ENCODE data around the gene SRR. TPM values are rescaled to one million over a fixed set of nuclear protein-coding genes. Genes with fewer than 3 reads are reported as not detected.

Gene SRR
- total and polyA plus RNA-seq, 10 of the 15 experiments (the other 5 are each of a cell fraction or from before 2014, with no cell fraction given): 11.7 to 33.9 (median 20.2) TPM

DNA sequence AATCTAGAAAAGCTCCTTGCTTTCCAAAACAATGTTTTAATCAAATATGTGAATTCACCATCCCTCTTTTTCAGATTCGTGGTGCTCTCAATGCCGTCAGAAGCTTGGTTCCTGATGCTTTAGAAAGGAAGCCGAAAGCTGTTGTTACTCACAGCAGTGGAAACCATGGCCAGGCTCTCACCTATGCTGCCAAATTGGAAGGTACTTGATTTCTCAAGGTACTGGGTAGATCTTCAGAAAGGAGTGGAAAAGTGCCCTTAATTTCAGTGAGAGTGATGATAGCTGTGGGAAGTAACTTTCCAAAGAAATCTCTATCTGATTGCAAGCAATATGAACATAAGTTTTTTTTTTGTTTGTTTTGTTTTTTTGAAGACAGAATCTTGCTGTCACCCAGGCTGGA, 14.0 kb downstream of the SRR start (continued):
- TF ChIP-seq SUZ12 (IDR thresholded peaks at IDR 0.05; ENCODE audit: unreplicated experiment): no peak
- TF ChIP-seq, protein P1, sequence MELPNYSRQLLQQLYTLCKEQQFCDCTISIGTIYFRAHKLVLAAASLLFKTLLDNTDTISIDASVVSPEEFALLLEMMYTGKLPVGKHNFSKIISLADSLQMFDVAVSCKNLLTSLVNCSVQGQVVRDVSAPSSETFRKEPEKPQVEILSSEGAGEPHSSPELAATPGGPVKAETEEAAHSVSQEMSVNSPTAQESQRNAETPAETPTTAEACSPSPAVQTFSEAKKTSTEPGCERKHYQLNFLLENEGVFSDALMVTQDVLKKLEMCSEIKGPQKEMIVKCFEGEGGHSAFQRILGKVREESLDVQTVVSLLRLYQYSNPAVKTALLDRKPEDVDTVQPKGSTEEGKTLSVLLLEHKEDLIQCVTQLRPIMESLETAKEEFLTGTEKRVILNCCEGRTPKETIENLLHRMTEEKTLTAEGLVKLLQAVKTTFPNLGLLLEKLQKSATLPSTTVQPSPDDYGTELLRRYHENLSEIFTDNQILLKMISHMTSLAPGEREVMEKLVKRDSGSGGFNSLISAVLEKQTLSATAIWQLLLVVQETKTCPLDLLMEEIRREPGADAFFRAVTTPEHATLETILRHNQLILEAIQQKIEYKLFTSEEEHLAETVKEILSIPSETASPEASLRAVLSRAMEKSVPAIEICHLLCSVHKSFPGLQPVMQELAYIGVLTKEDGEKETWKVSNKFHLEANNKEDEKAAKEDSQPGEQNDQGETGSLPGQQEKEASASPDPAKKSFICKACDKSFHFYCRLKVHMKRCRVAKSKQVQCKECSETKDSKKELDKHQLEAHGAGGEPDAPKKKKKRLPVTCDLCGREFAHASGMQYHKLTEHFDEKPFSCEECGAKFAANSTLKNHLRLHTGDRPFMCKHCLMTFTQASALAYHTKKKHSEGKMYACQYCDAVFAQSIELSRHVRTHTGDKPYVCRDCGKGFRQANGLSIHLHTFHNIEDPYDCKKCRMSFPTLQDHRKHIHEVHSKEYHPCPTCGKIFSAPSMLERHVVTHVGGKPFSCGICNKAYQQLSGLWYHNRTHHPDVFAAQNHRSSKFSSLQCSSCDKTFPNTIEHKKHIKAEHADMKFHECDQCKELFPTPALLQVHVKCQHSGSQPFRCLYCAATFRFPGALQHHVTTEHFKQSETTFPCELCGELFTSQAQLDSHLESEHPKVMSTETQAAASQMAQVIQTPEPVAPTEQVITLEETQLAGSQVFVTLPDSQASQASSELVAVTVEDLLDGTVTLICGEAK (IDR thresholded peaks at IDR 0.05; ENCODE audit: borderline replicate concordance): no peak

DNA sequence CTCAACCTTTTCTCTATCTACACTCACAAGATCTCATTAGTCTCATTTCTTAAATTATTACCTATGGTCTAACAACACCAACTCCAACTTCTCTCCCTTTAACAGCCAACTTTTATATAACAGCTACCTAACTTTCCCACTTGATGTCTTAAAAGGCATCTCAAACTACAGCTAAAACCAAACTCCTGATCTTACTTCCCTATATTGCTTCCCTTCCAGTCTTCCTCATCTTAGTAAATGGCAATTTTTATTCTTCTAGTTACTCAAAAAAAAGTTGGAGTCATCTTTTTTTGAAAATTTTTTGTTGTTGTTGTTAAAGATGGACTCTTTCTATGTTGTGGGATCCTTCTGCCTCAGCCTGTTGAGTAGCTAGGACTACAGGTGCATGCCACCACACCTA, 15.3 kb downstream of the SRR start:
- no peak for FAIRE-seq
- CTCF ChIA-PET: interaction anchor here (1.0 to 1.4 kb wide), 2 partner anchors 12 to 24 kb away, joined by 3 to 4 read pairs; no protein-coding TSS in a partner anchor
- no peak for ATAC-seq
- SMC1A ChIA-PET (ENCODE audit: uncharacterized antibody, unreplicated experiment): interaction anchor here (1.2 to 2.2 kb wide), 2 partner anchors 17 to 97 kb away, joined by 3 to 5 read pairs; partner anchors contain the start of gene TSR1
- RAD21 ChIA-PET (ENCODE audit: unreplicated experiment): no interaction called here
- Histone ChIP-seq H3K36me3 (ENCODE audit: control insufficient read depth in 2 of 2, insufficient read depth in 2 of 2, low read length in 1 of 2) (peaks cover 0 to 14% of the 10 kb centered on the region in 2 experiments), H2AFZ (ENCODE audit: control insufficient read depth, low read depth, low read length) (no peak overlapping the region), H3K79me2 (ENCODE audit: control insufficient read depth, insufficient read depth, low read length) (no peaks in the 10 kb centered on the region), H3K27me3 (replicated peaks in 1 of 2; ENCODE audit: control insufficient read depth in 2 of 2, insufficient read depth in 2 of 2, low read length in 1 of 2) (no peaks in the 10 kb centered on the region), H3K4me1 (ENCODE audit: control insufficient read depth, insufficient read depth, low read length) (no peaks in the 10 kb centered on the region), H3K27ac (ENCODE audit: control insufficient read depth, insufficient read depth) (no peak overlapping the region), H3K4me3 (no peak overlapping the region), H4K20me1 (ENCODE audit: control insufficient read depth, insufficient read depth) (no peaks in the 10 kb centered on the region), H3K9ac (ENCODE audit: control insufficient read depth, insufficient read depth, low read length) (no peak overlapping the region), H3K9me3 (replicated peaks; ENCODE audit: control insufficient read depth, insufficient read depth, low read length) (no peaks in the 10 kb centered on the region), H3K4me2 (ENCODE audit: control insufficient read depth, insufficient read depth) (no peak overlapping the region)
- in situ Hi-C loops (cut with MboI): no loop called here
- DNase-seq (ENCODE audit: low read depth, low spot score): no peak
- POLR2A ChIA-PET: no interaction called here
- no TSS peak for BruUV-seq (replicated peaks)
- TF ChIP-seq RCOR1 (conservative IDR thresholded peaks at IDR 0.05; ENCODE audit: low read depth, low read length) (no peak), ZNF687 (IDR thresholded peaks at IDR 0.05) (no peak), FOXK2 (IDR thresholded peaks at IDR 0.05) (no peak), IRF4 (IDR thresholded peaks at IDR 0.05; ENCODE audit: low read depth, low read length) (no peak), RFX5 (IDR thresholded peaks at IDR 0.05; ENCODE audit: low read depth, low read length) (no peak), FOS (IDR thresholded peaks at IDR 0.05; ENCODE audit: borderline replicate concordance, extremely low read depth, insufficient read length) (no peak), NBN (IDR thresholded peaks at IDR 0.05) (no peak), BHLHE40 (IDR thresholded peaks at IDR 0.05; ENCODE audit: borderline replicate concordance in 1 of 2, low read depth in 2 of 2, low read length in 1 of 2) (no peak), RAD51 (IDR thresholded peaks at IDR 0.05) (no peak)
- TF ChIP-seq, protein P2, sequence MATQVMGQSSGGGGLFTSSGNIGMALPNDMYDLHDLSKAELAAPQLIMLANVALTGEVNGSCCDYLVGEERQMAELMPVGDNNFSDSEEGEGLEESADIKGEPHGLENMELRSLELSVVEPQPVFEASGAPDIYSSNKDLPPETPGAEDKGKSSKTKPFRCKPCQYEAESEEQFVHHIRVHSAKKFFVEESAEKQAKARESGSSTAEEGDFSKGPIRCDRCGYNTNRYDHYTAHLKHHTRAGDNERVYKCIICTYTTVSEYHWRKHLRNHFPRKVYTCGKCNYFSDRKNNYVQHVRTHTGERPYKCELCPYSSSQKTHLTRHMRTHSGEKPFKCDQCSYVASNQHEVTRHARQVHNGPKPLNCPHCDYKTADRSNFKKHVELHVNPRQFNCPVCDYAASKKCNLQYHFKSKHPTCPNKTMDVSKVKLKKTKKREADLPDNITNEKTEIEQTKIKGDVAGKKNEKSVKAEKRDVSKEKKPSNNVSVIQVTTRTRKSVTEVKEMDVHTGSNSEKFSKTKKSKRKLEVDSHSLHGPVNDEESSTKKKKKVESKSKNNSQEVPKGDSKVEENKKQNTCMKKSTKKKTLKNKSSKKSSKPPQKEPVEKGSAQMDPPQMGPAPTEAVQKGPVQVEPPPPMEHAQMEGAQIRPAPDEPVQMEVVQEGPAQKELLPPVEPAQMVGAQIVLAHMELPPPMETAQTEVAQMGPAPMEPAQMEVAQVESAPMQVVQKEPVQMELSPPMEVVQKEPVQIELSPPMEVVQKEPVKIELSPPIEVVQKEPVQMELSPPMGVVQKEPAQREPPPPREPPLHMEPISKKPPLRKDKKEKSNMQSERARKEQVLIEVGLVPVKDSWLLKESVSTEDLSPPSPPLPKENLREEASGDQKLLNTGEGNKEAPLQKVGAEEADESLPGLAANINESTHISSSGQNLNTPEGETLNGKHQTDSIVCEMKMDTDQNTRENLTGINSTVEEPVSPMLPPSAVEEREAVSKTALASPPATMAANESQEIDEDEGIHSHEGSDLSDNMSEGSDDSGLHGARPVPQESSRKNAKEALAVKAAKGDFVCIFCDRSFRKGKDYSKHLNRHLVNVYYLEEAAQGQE (IDR thresholded peaks at IDR 0.05; ENCODE audit: low read depth, low read length): no peak
- intact Hi-C loops (cut with micrococcal nuclease; ENCODE audit: unreplicated experiment): no loop called here
